Measurements from ENCODE around the gene INKA1. TPM values are rescaled to one million over a fixed set of nuclear protein-coding genes. Genes with fewer than 3 reads are reported as not detected.

Gene INKA1
- total RNA-seq, 1 donor, result 5.8 TPM

DNA sequence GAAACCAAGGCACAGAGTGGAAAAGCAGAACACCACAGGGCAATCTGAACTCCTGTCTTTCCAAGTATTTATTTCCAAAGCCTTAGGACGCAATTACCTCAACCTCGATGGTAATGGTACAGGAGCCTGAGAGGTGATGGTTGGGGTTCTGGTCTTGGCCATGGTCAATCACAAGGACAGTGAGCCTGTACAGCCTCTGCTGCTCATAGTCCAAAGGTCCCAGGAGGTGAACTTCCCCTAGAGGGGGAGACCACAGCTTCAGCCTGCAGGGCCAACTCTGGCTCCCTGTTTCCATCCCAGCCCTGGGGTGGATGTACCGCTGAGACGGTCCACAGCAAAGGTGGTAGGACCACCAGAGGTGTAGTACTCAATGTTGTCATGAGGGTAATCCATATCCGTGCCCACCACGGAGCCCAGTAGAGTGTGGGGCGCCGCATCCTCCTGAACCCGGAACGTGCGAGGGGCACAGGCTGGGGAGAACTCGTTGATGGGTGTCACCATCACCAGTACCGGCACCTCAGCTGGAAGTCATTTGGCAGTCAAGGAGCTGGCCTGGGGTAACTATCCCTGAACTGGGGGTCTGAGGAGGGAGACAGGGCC lies 9.5 kb upstream of the INKA1 start:
- Histone ChIP-seq H3K27me3 (ENCODE audit: insufficient read depth, low read length) (peaks cover 5% of the 10 kb centered on the region), H2AFZ (ENCODE audit: low read length) (no peak overlapping the region), H4K20me1 (ENCODE audit: insufficient read depth, low read length) (no peaks in the 10 kb centered on the region), H3K27ac (ENCODE audit: low read depth, low read length) (no peak overlapping the region), H3K36me3 (ENCODE audit: insufficient read depth, low read length) (no peaks in the 10 kb centered on the region), H3K4me1 (ENCODE audit: insufficient read depth, low read length) (no peaks in the 10 kb centered on the region), H3K9me3 (ENCODE audit: low read depth, low read length) (no peaks in the 10 kb centered on the region), H3K79me2 (ENCODE audit: insufficient read depth, low read length) (no peaks in the 10 kb centered on the region), H3K4me2 (ENCODE audit: insufficient read depth, low read length) (no peak overlapping the region), H3K4me3 (ENCODE audit: insufficient read depth, low read length) (no peak overlapping the region)
- TF ChIP-seq, protein P1, sequence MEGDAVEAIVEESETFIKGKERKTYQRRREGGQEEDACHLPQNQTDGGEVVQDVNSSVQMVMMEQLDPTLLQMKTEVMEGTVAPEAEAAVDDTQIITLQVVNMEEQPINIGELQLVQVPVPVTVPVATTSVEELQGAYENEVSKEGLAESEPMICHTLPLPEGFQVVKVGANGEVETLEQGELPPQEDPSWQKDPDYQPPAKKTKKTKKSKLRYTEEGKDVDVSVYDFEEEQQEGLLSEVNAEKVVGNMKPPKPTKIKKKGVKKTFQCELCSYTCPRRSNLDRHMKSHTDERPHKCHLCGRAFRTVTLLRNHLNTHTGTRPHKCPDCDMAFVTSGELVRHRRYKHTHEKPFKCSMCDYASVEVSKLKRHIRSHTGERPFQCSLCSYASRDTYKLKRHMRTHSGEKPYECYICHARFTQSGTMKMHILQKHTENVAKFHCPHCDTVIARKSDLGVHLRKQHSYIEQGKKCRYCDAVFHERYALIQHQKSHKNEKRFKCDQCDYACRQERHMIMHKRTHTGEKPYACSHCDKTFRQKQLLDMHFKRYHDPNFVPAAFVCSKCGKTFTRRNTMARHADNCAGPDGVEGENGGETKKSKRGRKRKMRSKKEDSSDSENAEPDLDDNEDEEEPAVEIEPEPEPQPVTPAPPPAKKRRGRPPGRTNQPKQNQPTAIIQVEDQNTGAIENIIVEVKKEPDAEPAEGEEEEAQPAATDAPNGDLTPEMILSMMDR (IDR thresholded peaks at IDR 0.05; ENCODE audit: extremely low read depth, low read depth, low read length), result no peak
- DNase-seq (ENCODE audit: insufficient read length, low spot score, missing footprints), result peak; percentile 44

DNA sequence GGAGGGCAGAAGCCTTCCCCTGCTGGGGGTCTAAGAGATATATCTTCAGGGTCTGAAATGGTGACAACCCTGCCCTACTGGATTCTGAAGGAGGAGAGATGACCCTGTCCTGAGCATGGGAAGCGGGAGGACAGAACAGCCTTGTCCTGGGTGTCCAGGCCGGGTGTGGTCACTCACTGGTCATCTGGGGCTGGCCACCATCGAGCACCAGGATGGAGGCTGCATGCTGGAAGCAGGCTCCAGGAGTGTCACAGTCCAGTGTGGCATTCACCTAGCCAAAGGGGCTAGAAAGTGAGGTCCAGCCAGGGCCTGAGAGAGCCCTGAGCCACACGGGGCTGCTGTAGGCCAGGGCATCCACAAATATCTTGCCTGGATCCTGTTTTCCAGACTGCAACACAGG lies 8.6 kb upstream of the INKA1 start:
- Histone ChIP-seq H3K9me3 (ENCODE audit: low read depth, low read length) (no peaks in the 10 kb centered on the region), H3K79me2 (ENCODE audit: insufficient read depth, low read length) (no peaks in the 10 kb centered on the region), H3K4me1 (ENCODE audit: insufficient read depth, low read length) (peaks cover 2% of the 10 kb centered on the region), H2AFZ (ENCODE audit: low read length) (no peak overlapping the region), H3K27me3 (ENCODE audit: insufficient read depth, low read length) (peaks cover 5% of the 10 kb centered on the region), H3K4me2 (ENCODE audit: insufficient read depth, low read length) (no peak overlapping the region), H3K4me3 (ENCODE audit: insufficient read depth, low read length) (no peak overlapping the region), H3K36me3 (ENCODE audit: insufficient read depth, low read length) (no peaks in the 10 kb centered on the region), H4K20me1 (ENCODE audit: insufficient read depth, low read length) (no peaks in the 10 kb centered on the region), H3K27ac (ENCODE audit: low read depth, low read length) (no peak overlapping the region)
- TF ChIP-seq, protein P1 (IDR thresholded peaks at IDR 0.05; ENCODE audit: extremely low read depth, low read depth, low read length), result no peak
- DNase-seq (ENCODE audit: insufficient read length, low spot score, missing footprints), result peak; percentile 30

DNA sequence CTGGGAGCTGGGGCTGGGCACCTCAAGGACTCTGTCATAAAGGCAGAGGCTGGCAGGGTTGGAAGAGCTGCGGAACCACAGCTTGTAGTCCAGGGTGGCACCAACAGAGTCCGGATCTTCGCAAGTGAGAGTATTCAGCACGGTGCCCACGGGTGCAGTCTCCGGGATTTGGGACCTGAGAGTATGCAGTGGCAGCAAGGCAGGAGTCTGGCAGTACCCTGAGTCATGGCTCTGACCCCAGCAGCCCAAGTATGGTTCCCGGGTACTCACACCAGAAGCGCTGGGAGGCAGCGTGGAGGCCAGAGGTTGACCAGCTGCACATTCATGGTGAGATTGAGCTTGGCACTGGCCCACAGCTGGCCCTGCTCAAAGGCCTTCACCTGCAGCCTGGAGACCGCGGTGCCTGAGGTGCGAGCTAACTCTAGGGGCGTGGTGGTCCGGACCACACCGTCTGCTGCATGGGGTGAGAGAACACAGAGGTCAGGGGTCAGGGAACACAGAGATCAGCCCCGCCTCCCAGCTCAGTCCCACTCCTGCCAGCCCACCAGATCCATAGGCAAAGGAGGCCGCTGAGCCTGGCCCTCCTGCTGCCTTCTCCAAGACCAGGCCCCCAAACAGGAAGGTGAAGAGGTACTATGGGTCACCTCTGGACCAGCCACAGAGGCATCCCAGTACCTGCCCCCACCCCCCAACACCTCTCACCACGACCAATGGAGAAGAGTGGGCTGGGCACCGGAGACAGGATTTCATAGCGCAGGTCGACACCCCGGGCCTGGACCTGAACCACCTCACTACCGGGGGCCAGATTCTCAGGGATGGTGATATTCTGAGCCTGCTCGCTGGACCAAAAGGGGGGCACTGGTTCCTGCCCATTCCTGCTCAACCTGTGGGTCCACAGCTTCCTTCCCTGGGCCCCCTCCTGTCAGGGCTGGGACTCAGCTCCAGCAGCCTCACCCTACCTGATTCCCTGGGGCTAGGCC lies 7.8 kb upstream of the INKA1 start:
- H3K4me3 ChIP-seq (ENCODE audit: insufficient read depth, low read length), result no peak overlapping the region
- H3K36me3 ChIP-seq (ENCODE audit: insufficient read depth, low read length), result no peaks in the 10 kb centered on the region
- H3K4me2 ChIP-seq (ENCODE audit: insufficient read depth, low read length), result no peak overlapping the region
- TF ChIP-seq, protein P1 (IDR thresholded peaks at IDR 0.05; ENCODE audit: extremely low read depth, low read depth, low read length), result no peak
- H3K27me3 ChIP-seq (ENCODE audit: insufficient read depth, low read length), result peaks cover 4% of the 10 kb centered on the region
- peaks cover 8% of the 10 kb centered on the region for H3K4me1 ChIP-seq (ENCODE audit: insufficient read depth, low read length)
- DNase-seq (ENCODE audit: insufficient read length, low spot score, missing footprints), result peak; percentile 52
- H3K9me3 ChIP-seq (ENCODE audit: low read depth, low read length), result no peaks in the 10 kb centered on the region
- H2AFZ ChIP-seq (ENCODE audit: low read length), result no peak overlapping the region
- H3K27ac ChIP-seq (ENCODE audit: low read depth, low read length), result no peak overlapping the region
- H4K20me1 ChIP-seq (ENCODE audit: insufficient read depth, low read length), result no peaks in the 10 kb centered on the region
- H3K79me2 ChIP-seq (ENCODE audit: insufficient read depth, low read length), result no peaks in the 10 kb centered on the region

DNA sequence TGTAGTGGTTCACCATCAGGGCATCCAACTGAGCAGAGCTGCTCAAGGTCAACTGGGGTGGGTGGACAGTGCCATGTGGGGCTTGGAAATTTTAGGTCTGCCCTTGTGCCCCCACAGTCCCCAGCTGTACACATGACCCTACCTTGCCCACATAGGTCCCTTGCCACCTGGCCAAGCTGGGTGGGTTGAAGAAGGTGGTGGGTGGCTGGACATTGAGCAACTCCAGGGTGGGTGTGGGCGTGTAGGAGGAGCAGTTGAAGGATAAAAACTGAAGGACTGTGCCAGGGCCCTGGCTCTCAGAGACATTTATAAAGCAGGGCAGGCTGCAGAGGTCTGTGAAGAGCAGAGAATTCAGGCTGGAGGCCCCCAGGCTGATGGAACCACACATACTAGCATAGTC lies 4.0 kb upstream of the INKA1 start:
- no peaks in the 10 kb centered on the region for H3K79me2 ChIP-seq (ENCODE audit: insufficient read depth, low read length)
- H4K20me1 ChIP-seq (ENCODE audit: insufficient read depth, low read length), result peaks cover under 1% of the 10 kb centered on the region
- no peaks in the 10 kb centered on the region for H3K36me3 ChIP-seq (ENCODE audit: insufficient read depth, low read length)
- peak overlapping the region; percentile 50 for H3K27ac ChIP-seq (ENCODE audit: low read depth, low read length)
- H3K4me1 ChIP-seq (ENCODE audit: insufficient read depth, low read length), result peaks cover 9% of the 10 kb centered on the region
- no peak overlapping the region for H3K4me3 ChIP-seq (ENCODE audit: insufficient read depth, low read length)
- TF ChIP-seq, protein P1 (IDR thresholded peaks at IDR 0.05; ENCODE audit: extremely low read depth, low read depth, low read length), result no peak
- H3K27me3 ChIP-seq (ENCODE audit: insufficient read depth, low read length), result no peaks in the 10 kb centered on the region
- H3K9me3 ChIP-seq (ENCODE audit: low read depth, low read length), result no peaks in the 10 kb centered on the region
- H3K4me2 ChIP-seq (ENCODE audit: insufficient read depth, low read length), result no peak overlapping the region
- DNase-seq (ENCODE audit: insufficient read length, low spot score, missing footprints), result peak; percentile 30
- no peak overlapping the region for H2AFZ ChIP-seq (ENCODE audit: low read length)
